Activated effector memory CD4-positive, alpha-beta T cell treated with Interleukin-2 at 50 U/mL for 16 hours (primary cell): ENCODE measurements around the gene AACS.
"Not testable (repeated sequence)": the region's sequence is repeated elsewhere in the genome, so short reads cannot be mapped to it uniquely, and the experiment has no call there.

Source experiments
- DNase-seq: peaks from one replicate; pipeline ENCODE4 v3.0.0-alpha.2; 2020

AACS gene

DNA sequence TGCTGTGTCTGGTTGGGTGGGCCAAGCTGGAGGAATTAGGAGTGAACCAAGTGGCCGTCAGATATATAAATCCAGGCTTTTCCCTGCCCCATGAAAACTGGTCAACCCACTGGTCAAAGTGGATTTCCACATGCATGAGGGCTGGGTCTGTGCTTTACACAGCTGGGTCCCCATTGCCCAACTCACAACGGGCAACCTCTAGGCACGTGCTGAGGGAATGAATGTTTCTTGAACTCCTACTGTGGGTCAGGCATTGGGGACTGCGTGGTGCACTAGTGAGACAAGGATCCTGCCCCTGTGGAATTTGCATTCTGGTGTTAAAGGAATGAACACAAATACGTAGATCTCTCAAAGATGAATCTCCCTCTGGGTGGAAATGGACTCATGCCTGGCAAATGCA lies 7.5 kb upstream of the AACS start:
- DNase-seq, result no peak

DNA sequence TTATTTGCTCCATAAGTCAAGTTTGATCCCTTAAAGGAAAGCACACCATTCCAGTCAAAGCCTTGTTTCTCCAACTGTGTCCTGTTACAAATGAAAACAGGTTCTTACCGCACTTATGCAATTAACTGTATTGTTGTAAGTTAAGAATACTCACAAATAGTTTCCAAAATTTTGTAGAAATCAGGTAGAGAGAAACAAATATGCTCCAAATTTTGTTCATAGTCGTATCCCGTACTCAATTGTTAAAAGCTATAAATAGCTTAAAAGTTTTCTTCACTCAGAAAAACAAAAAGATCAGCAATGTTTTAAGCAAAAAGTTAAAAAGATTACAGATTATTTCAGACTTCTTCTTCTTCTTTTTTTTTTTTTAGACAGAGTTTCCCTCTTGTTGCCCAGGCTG lies 4.0 kb upstream of the AACS start:
- no peak for DNase-seq

- not testable (repeated sequence) for DNase-seq
Observed at GRCh38 chr12:125063522-125063921, 1.7 kb upstream of the AACS start.

DNA sequence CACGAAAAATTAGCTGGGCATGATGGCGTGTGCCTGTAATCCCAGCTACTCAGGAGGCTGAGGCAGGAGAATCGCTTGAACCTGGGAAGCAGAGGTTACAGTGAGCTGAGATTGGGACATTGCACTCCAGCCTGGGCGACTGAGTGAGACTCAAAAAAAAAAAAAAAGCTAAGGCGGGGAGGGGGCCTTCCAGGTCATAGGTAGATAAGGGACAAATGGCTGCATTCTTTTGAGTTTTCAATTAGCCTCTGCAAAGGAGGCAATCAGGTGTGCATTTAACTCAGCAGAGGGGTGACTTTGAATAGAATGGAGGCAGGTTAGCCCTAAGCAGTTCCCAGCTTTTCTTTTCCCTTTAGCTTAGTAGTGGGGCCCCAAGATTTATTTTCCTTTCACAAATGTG lies 743 bp upstream of the AACS start:
- DNase-seq, result no peak

GRCh38 chr12:125065919-125066570 lies 810 bp downstream of the AACS start:
- DNase-seq, result no peak

- no peak for DNase-seq
Observed at GRCh38 chr12:125068391-125068790, 3.2 kb downstream of the AACS start.

- no peak for DNase-seq
Observed at GRCh38 chr12:125069616-125070015, 4.4 kb downstream of the AACS start.

DNA sequence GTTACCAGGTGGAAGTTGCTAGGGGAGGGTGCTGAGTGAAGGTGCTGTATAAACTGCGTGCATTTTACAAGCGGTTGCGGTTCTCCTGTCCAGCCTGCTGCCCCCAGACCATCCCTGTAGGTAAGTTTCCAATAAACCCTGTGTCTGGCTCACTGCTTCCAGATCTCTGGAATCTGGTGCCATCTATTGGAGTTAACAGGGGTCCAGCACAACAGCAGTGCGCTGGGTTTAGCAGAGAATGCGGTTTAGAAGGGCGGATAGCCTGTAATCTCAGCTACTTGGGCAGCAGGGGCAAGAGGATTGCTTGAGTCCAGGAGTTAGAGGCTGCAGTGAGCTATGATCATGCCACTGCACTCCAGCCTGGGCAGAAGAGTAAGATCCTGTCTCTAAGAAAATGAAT lies 4.9 kb downstream of the AACS start:
- no peak for DNase-seq

DNA sequence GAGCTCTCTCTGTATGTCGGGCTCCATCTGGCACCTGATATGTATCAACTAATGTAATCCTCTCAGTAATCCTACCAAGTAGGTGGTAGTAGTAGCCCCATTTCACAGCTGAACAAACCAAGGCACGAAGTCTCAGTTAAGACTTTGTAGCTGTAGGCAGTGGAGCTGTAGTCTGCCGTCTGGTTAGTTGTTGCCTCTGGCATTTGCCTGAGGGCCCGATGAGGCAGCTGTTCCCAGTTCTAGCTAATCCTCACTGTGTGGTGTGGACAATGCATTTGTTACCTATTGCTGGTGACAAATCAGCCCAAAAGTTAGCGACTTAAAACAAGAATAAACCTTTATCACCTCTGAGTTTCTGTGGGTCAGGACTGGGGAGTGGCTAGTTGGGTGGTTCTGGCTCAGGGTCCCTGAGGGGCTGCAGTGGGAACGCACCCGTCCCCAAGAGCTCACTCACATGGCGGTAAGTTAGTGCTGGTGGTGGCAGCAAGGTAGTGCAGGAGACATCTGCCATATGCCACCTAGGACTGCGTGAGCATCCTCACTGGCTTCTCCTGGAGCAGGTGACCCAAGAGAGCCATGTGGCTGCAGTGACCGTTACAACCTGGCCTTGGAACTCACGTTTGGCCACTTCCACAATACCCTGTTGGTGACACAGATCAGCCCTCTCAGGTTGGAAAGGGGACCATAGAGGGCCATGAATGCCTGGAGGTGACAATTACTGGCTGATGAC lies 5.6 kb downstream of the AACS start:
- no peak for DNase-seq

DNA sequence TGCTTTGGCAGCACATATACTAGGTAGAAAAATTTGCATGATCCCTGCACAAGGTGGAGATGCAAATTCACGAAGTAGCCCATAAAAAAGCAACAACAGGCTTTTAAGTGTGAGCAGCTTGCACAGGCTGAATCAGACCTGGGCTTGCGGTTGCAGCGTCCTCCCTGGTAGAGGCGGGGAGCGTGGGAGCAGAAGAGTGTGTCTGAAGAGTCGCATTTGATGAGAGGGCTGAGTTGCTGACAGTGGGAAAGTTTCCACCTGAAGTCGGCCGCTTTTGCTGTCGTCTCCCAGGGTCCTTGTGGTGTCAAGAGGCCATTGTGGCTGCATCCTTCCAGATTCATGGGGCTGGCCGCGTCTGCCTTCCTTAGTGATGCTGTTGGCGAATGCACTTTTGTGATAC lies 6.2 kb downstream of the AACS start:
- no peak for DNase-seq

- no peak for DNase-seq
Observed at GRCh38 chr12:125072496-125072895, 7.3 kb downstream of the AACS start.

DNA sequence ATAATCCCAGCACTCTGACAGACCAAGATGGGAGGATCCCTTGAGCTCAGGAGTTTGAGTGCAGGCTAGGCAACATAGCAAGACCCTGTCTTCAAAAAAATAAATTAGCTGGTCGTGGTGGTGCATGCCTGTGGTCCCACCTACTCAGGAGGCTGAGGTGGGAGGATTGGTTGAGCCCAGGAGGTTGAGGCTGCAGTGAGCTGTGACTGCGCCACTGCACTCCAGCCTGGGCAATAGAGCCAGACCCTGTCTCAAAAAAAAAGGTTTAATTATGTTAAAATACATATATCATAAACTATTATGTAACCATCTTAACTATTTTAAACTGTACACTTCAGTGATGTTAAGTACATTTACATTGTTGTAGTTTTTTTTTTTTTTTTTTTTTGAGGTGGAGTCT lies 9.1 kb downstream of the AACS start:
- DNase-seq, result not testable (repeated sequence)

GRCh38 chr12:125076103-125076502 lies 10.9 kb downstream of the AACS start:
- DNase-seq, result no peak

GRCh38 chr12:125079084-125079483 lies 13.8 kb downstream of the AACS start:
- no peak for DNase-seq

DNA sequence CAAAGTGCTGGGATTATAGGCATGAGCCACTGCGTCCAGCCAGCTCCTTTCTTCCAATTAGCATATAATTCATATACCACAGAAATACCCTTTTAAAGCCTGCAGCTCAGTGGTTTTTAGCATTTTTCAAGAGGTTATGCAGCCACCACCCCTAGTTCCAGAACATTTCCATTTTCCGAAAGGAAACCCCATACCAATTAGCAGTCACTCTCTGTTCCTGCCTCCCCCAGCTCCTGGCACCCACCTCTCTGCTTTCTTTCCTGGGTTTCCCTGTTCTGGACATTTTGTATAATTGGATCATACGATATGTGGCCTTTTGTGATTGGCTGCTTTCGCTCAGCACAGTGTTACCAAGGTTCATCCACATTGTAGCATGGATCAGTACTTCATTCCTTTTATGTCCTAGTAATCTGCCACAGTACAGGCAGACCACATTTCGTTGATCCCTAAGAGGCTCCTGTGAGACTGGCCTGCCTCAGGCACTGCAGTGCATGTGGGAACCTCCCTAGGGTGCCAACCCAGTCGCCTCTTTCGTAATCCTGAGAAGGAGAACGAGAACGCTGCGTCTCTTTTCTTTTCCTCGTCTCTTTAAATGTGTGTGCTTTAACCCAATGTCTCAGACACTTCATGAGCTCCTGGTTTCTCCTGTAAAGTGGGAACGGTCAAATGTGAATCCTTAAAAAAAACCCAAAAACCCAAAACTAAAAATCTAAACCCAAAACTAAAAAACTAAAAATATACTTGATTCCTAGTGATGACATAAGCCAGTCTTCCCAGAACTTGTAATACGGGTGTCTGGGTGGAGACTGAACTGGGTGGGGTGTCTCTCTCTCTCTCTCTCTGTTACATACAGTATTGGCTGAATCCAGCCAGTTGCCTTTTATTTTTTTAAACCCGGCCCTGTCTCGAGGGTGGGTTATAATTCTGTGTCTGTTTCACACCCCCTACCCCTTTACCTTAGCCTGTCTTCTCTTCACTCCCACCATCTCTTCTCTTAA lies 14.7 kb downstream of the AACS start:
- DNase-seq, result no peak

DNA sequence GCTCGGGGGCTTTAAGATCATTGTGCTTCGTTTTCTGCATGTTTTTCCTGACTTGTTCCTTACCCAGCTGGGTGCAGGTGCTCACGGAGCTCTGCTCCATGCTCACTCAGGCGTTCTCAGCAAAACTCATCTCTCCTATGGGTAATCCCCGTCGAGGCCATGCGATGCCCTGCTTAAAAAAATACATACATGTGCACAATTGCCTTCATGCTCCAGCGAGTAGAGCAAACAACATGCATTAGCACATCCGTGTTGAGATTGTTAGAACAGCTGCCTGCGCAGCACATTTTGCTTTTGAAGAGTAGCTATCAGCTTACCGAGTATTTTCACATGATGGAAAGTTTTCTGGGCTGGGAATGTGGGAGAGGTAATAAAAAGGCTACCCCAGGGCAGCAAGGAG lies 16.2 kb downstream of the AACS start:
- DNase-seq, result no peak

DNA sequence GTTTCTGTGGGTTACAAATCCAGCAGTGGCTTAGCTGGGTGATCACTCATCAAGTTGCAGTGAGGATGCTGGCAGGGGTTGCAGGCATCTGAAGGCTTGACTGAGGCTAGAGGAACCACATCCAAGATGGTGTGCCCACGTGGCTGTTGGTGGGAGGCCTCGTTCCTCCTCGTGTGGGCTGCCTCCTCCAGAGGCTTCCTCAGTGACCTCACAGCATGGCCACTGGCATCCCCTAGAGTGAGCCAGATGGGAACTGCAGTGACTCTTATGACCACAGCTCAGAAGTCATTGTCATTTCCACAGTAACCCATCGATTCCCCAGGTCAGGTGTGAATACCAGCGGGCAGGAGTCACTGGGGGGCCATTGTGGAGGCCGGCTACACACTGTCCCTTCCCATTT lies 17.8 kb downstream of the AACS start:
- no peak for DNase-seq

DNA sequence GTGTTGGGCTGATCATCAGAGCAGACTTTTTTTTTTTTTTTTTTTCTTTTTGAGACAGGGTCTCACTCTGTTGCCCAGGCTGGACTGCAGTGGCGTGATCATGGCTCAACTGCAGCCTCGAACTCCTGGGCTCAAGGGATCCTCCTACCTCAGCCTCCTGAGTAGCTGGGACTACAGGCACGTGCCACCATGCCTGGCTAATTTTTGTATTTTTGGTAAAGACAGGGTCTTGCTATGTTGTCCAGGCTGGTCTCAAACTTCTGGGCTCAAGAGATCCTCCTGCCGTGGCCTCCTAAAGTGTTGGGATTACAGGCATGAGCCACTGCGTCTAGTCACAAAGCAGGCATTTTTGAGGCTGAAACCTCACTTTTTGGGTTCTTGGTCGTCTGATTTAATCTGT lies 23.0 kb downstream of the AACS start:
- DNase-seq, result not testable (repeated sequence)

- no peak for DNase-seq
Observed at GRCh38 chr12:125089083-125089482, 23.8 kb downstream of the AACS start.

GRCh38 chr12:125089626-125090025 lies 24.4 kb downstream of the AACS start:
- DNase-seq, result no peak

DNA sequence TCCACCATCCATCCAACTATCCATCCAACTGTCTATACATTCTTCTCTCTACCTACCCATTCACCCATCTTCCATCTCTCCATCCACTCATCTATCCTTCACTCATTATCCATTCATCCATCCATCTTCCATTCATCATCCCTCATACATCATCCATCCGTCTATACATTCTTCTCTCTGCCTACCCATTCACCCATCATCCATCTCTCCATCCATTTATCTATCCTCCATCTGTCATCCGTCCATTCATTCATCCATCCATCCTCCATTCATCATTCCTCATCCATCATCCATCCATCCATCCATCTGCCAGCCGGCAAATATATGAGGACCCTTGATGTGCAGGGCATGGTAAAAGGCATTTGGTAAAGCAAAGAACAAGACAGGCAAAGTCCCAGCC lies 25.2 kb downstream of the AACS start:
- no peak for DNase-seq

DNA sequence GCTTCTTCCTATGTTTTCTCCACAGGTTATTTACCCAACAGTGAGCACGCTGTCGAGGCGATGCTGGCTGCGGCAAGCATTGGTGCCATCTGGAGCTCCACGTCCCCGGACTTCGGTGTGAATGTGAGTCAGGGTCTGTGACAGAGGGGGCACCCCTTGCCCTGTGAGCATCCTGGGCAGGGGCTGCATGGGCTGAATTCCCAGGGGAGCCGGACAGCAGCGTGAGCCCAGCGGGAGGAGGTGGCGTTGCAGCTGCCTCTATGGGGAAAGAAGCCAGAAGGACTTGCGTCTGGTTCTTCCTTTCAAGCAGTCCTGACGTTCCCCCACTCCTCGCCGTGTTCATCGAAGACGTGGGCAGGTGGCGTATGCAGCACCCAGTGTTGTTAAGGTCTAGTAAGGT lies 26.2 kb downstream of the AACS start:
- DNase-seq, result no peak

DNA sequence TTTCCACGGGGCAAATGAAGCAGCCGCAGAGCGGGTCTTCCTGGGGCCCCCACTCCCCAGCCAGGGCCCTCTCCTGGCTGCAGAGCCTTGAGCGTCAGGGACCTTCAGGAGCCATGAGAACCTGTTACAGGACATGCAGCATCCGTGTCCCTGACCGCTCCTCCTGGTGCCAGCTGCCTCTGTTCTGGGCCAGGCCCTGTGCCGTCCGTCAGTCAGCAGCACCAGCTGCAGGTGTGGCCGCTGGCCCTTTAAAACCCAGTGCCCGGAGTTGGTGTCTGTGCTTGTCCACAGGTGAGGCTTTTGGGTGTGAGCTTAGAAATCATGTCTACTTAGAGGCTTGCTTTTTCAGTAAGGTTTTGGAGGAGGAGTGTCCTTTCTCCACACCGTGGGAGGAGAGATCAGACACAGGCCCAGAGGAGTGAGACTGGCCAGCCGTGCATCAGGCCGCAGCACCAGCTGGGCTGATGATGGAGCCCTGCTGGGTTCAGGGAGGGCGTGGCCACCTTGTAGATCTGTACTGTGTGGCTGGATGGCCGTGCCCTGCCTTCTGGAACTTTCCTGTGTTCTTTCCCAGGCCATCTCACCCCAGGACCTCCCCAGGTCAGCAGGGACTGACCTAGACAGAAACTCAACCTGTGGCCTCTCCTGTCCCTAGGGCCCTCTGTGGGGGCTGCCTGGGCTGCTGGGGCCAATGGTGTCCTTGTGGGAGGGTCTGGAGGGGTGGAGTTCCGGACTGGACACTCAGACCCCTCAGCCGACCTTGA lies 27.1 kb downstream of the AACS start:
- DNase-seq, result no peak
